Hepatocyte (in vitro differentiated cells): ENCODE measurements around the gene FAM118A. TPM values are rescaled to one million over a fixed set of nuclear protein-coding genes. Genes with fewer than 3 reads are reported as not detected.

Experiments used
- DNase-seq: peaks from one replicate; pipeline ENCODE4 v3.0.0-alpha.2; 2016; ENCODE audit warnings: low spot score
- H2AFZ ChIP-seq: fragments of 200-600 bp; sonication (generic); 2 replicates; pipeline ENCODE4 v1.6.0; 2016; ENCODE audit warnings: antibody characterized with exemption, mild to moderate bottlenecking
- H3K27ac ChIP-seq: fragments of 200-600 bp; sonication (generic); 2 replicates; pipeline ENCODE4 v1.5.1; 2016; ENCODE audit warnings: mild to moderate bottlenecking
- H3K27me3 ChIP-seq: fragments of 200-600 bp; sonication (generic); 2 replicates; pipeline ENCODE4 v1.6.1; 2016
- H3K36me3 ChIP-seq: fragments of 200-600 bp; sonication (generic); replicated peaks from 2 replicates; pipeline ENCODE4 v1.5.1; 2016; ENCODE audit warnings: low read depth; ENCODE audit not compliant: insufficient read depth
- H3K4me1 ChIP-seq: fragments of 200-600 bp; sonication (generic); 2 replicates; pipeline ENCODE4 v1.5.1; 2016; ENCODE audit warnings: mild to moderate bottlenecking, moderate library complexity; ENCODE audit not compliant: insufficient read depth
- H3K4me2 ChIP-seq: fragments of 200-600 bp; sonication (generic); 2 replicates; pipeline ENCODE4 v1.6.0; 2016
- H3K4me3 ChIP-seq: fragments of 200-600 bp; sonication (generic); 2 replicates; pipeline ENCODE4 v1.5.1; 2016; ENCODE audit warnings: mild to moderate bottlenecking
- H3K79me2 ChIP-seq: fragments of 200-600 bp; sonication (generic); 2 replicates; pipeline ENCODE4 v1.6.0; 2017; ENCODE audit warnings: mild to moderate bottlenecking
- H3K9me2 ChIP-seq: fragments of 200-600 bp; sonication (generic); replicated peaks from 2 replicates; pipeline ENCODE4 v1.6.0; 2017; ENCODE audit warnings: mild to moderate bottlenecking; ENCODE audit not compliant: insufficient read depth
- H3K9me3 ChIP-seq: fragments of 200-600 bp; sonication (generic); 2 replicates; pipeline ENCODE4 v1.5.1; 2016; ENCODE audit warnings: low read depth, mild to moderate bottlenecking
- H4K20me1 ChIP-seq: fragments of 200-600 bp; sonication (generic); 2 replicates; pipeline ENCODE4 v1.6.0; 2016; ENCODE audit warnings: mild to moderate bottlenecking; ENCODE audit not compliant: insufficient read depth, poor library complexity, severe bottlenecking
- CTCF ChIP-seq: fragments of 200-600 bp; sonication (generic); IDR thresholded peaks from 2 replicates; pipeline ENCODE4 v1.5.1; 2016; ENCODE audit warnings: antibody characterized with exemption, mild to moderate bottlenecking; ENCODE audit not compliant: poor library complexity
- EZH2 ChIP-seq: fragments of 200-600 bp; sonication (generic); IDR thresholded peaks from 2 replicates; pipeline ENCODE4 v1.6.1; 2016; ENCODE audit warnings: antibody characterized with exemption, mild to moderate bottlenecking, borderline replicate concordance
- EZH2phosphoT487 ChIP-seq: fragments of 200-600 bp; sonication (generic); IDR thresholded peaks from one replicate; pipeline ENCODE4 v1.6.1; 2018; ENCODE audit warnings: antibody characterized with exemption, mild to moderate bottlenecking, low read depth, moderate library complexity; ENCODE audit not compliant: unreplicated experiment, severe bottlenecking
- WGBS: methylation state at CpG from one replicate; pipeline ENCODE4 v1.1.6; 2016; ENCODE audit warnings: low lambda C conversion rate; ENCODE audit errors: missing lambda C conversion rate; 5-methylcytosine and 5-hydroxymethylcytosine counted together
- polyA plus RNA-seq: library from polyadenylated mRNA; unstranded; fragments of >200 nt; fragmentation: Nextera tagmentation; extraction: Ambion mirVana; gene quantifications from 2 replicates; pipeline ENCODE4 v1.2.1, GENCODE V29; 2016
- total RNA-seq: library from RNA; depleted of rRNA; stranded (reverse); fragments of >200 nt; gene quantifications from 2 replicates; pipeline ENCODE4 v1.2.3, GENCODE V29; 2014

Gene FAM118A
- total and polyA plus RNA-seq, 2 experiments from 2014 or later, result 94.2 to 193 TPM

- H3K9me3 ChIP-seq, result no peaks in the 10 kb centered on the region
- no peaks in the 10 kb centered on the region for H3K79me2 ChIP-seq
- DNase-seq, result no peak
- no peaks in the 10 kb centered on the region for H3K4me1 ChIP-seq
- H3K27me3 ChIP-seq, result no peaks in the 10 kb centered on the region
- H3K4me3 ChIP-seq, result no peak overlapping the region
- WGBS, result 84% methylated on average over 14 of the region's 14 CpGs
- no peak overlapping the region for H3K4me2 ChIP-seq
- TF ChIP-seq EZH2 (no peak), CTCF (no peak), EZH2phosphoT487 (no peak)
- H2AFZ ChIP-seq, result no peak overlapping the region
- no peaks in the 10 kb centered on the region for H3K9me2 ChIP-seq
- H3K36me3 ChIP-seq, result no peaks in the 10 kb centered on the region
- H3K27ac ChIP-seq, result no peak overlapping the region
- no peaks in the 10 kb centered on the region for H4K20me1 ChIP-seq
Measured at GRCh38 chr22:45262931-45263462, 46.7 kb upstream of the FAM118A start.

GRCh38 chr22:45263463-45264269, 46.1 kb upstream of the FAM118A start:
- H2AFZ ChIP-seq, result no peak overlapping the region

GRCh38 chr22:45265535-45265934, 44.2 kb upstream of the FAM118A start:
- DNase-seq, result no peak
- Histone ChIP-seq H3K79me2 (no peaks in the 10 kb centered on the region), H3K4me3 (no peak overlapping the region), H3K27me3 (no peaks in the 10 kb centered on the region), H3K9me2 (no peaks in the 10 kb centered on the region), H4K20me1 (no peaks in the 10 kb centered on the region), H3K4me1 (peaks cover 13% of the 10 kb centered on the region), H3K27ac (no peak overlapping the region), H3K4me2 (no peak overlapping the region), H2AFZ (no peak overlapping the region), H3K9me3 (no peaks in the 10 kb centered on the region), H3K36me3 (no peaks in the 10 kb centered on the region)
- WGBS, result 65% methylated on average over 7 of the region's 7 CpGs
- TF ChIP-seq CTCF, result no peak
- no peak for TF ChIP-seq EZH2phosphoT487
- TF ChIP-seq EZH2, result no peak

More at GRCh38 chr22:45263463-45264269, 46.1 kb upstream of the FAM118A start:
- Histone ChIP-seq H3K4me1 (no peaks in the 10 kb centered on the region), H3K27ac (no peak overlapping the region), H3K36me3 (no peaks in the 10 kb centered on the region), H3K27me3 (no peaks in the 10 kb centered on the region), H3K4me2 (no peak overlapping the region), H4K20me1 (no peaks in the 10 kb centered on the region), H3K79me2 (no peaks in the 10 kb centered on the region), H3K4me3 (no peak overlapping the region), H3K9me3 (no peaks in the 10 kb centered on the region), H3K9me2 (no peaks in the 10 kb centered on the region)
- no peak for TF ChIP-seq EZH2phosphoT487
- TF ChIP-seq EZH2, result no peak
- peak; percentile 73 for TF ChIP-seq CTCF
- 27% methylated on average over 17 of the region's 17 CpGs for WGBS
- DNase-seq, result peak; percentile 91
